Keratinocyte (primary cell): ENCODE measurements around the gene PDE9A. TPM values are rescaled to one million over a fixed set of nuclear protein-coding genes. Genes with fewer than 3 reads are reported as not detected.

Experiments
- DNase-seq: peaks from one replicate; pipeline ENCODE4 v3.0.0-alpha.2; 2011; ENCODE audit warnings: low read depth, missing footprints, low spot score
- FAIRE-seq: peaks from 2 replicates; lab custom pipeline; 2011; peaks lifted over from hg19 to GRCh38; lab: Jason Lieb, UNC
- H2AFZ ChIP-seq: 2 replicates; pipeline ENCODE4 v1.6.0; 2012; ENCODE audit warnings: low read length, control low read depth, inconsistent platforms; ENCODE audit not compliant: control insufficient read depth
- H3K27ac ChIP-seq: 2 replicates; pipeline ENCODE4 v1.5.1; 2011; ENCODE audit warnings: low read length; ENCODE audit not compliant: control insufficient read depth, insufficient read depth
- H3K27me3 ChIP-seq: 3 replicates; pipeline ENCODE4 v1.6.0; 2011; ENCODE audit warnings: low read length; ENCODE audit not compliant: control insufficient read depth, insufficient read depth; ENCODE audit errors: extremely low read depth
- H3K36me3 ChIP-seq, 2 experiments: 2 replicates in 1 of 2; 3 replicates in 1 of 2; pipeline ENCODE4 v1.5.1; 2011; ENCODE audit warnings: low read length in 2 of 2, mild to moderate bottlenecking in 1 of 2; ENCODE audit not compliant: control insufficient read depth in 2 of 2, insufficient read depth in 2 of 2; ENCODE audit errors: extremely low read depth in 1 of 2
- H3K4me1 ChIP-seq: 3 replicates; pipeline ENCODE4 v1.5.1; 2011; ENCODE audit warnings: low read length; ENCODE audit not compliant: control insufficient read depth, insufficient read depth; ENCODE audit errors: extremely low read depth
- H3K4me2 ChIP-seq: 3 replicates; pipeline ENCODE4 v1.6.0; 2011; ENCODE audit warnings: low read depth, low read length; ENCODE audit not compliant: control insufficient read depth, insufficient read depth; ENCODE audit errors: extremely low read depth
- H3K4me3 ChIP-seq, 3 experiments: fragments of 200-600 bp in 1 of 3; sonication (generic) in 1 of 3; 2 replicates in 2 of 3; 3 replicates in 1 of 3; pipeline ENCODE4 v1.5.1; 2011 to 2016; ENCODE audit warnings: low read length in 3 of 3, mild to moderate bottlenecking in 3 of 3, control low read depth in 2 of 3, inconsistent platforms in 1 of 3, low read depth in 1 of 3, mixed read lengths in 1 of 3, mixed run types in 1 of 3, moderate library complexity in 1 of 3; ENCODE audit not compliant: control insufficient read depth in 2 of 3, insufficient read depth in 2 of 3; ENCODE audit errors: extremely low read depth in 1 of 3
- H3K79me2 ChIP-seq: 2 replicates; pipeline ENCODE4 v1.6.0; 2012; ENCODE audit warnings: low read length; ENCODE audit not compliant: control insufficient read depth, insufficient read depth
- H3K9ac ChIP-seq: 3 replicates; pipeline ENCODE4 v1.6.0; 2011; ENCODE audit warnings: low read length; ENCODE audit not compliant: control insufficient read depth, insufficient read depth; ENCODE audit errors: extremely low read depth
- H3K9me1 ChIP-seq: 3 replicates; pipeline ENCODE4 v1.6.0; 2011; ENCODE audit warnings: low read length; ENCODE audit not compliant: control insufficient read depth, insufficient read depth; ENCODE audit errors: extremely low read depth
- H3K9me3 ChIP-seq: 2 replicates; pipeline ENCODE4 v1.5.1; 2012; ENCODE audit warnings: low read depth, low read length; ENCODE audit not compliant: control insufficient read depth
- H4K20me1 ChIP-seq: 3 replicates; pipeline ENCODE4 v1.6.0; 2011; ENCODE audit warnings: low read length; ENCODE audit not compliant: control insufficient read depth, insufficient read depth; ENCODE audit errors: extremely low read depth
- EZH2 ChIP-seq: IDR thresholded peaks from one replicate; pipeline ENCODE4 v1.6.1; 2012; ENCODE audit warnings: inconsistent platforms, mild to moderate bottlenecking, low read length, moderate library complexity
- dilution Hi-C: fragments of 300-500 bp; cut with MboI; formaldehyde crosslinking; loops from one replicate; pipeline ENCODE4 v1.7.0; 2020; ENCODE audit warnings: low sequenced_read_pairs; ENCODE audit not compliant: extremely low pct_ligation_motif_present
- polyA plus RNA-seq, 5 experiments: library from polyadenylated mRNA; depleted of rRNA in 3 of 5; stranded (reverse) in 3 of 5; stranded (forward) in 1 of 5; unstranded in 1 of 5; fragments of >200 nt; gene quantifications; 1 replicate in 1 of 5; 2 replicates in 3 of 5; 3 replicates in 1 of 5; pipeline versions ENCODE4 v1.2.1 to v1.2.3, GENCODE V29; 2011 to 2012; ENCODE audit warnings: missing spikeins in 2 of 5, low read depth in 1 of 5, low replicate concordance in 1 of 5
- TF ChIP-seq, protein P1 (sequence below), 3 experiments: IDR thresholded peaks in 1 of 3; conservative IDR thresholded peaks in 1 of 3; optimal IDR thresholded peaks in 1 of 3; 2 replicates in 2 of 3; 3 replicates in 1 of 3; pipeline versions ENCODE3 to v1.5.1; 2011; ENCODE audit warnings: low read length in 3 of 3, mild to moderate bottlenecking in 3 of 3, moderate library complexity in 2 of 3, control low read depth in 1 of 3, inconsistent platforms in 1 of 3; ENCODE audit not compliant: insufficient read depth in 2 of 3; ENCODE audit errors: extremely low read depth in 1 of 3

PDE9A gene
- polyA plus RNA-seq, 1 donor (not counting 4 experiments of a cell fraction or from before 2014, with no cell fraction given), result 0.13 TPM

- H3K9ac ChIP-seq, result no peak overlapping the region
- H3K4me1 ChIP-seq, result no peaks in the 10 kb centered on the region
- H2AFZ ChIP-seq, result no peak overlapping the region
- H3K4me2 ChIP-seq, result no peak overlapping the region
- H3K9me1 ChIP-seq, result no peaks in the 10 kb centered on the region
- H3K9me3 ChIP-seq, result no peaks in the 10 kb centered on the region
- no peaks in the 10 kb centered on the region for H3K79me2 ChIP-seq
- H3K36me3 ChIP-seq, result no peaks in the 10 kb centered on the region
- peaks cover 16% of the 10 kb centered on the region for H3K27me3 ChIP-seq
- no peak overlapping the region for H3K27ac ChIP-seq
- no peak for TF ChIP-seq EZH2
- dilution Hi-C loops, result no loop called here
- DNase-seq, result no peak
- no peaks in the 10 kb centered on the region for H4K20me1 ChIP-seq
- no peak for FAIRE-seq
- H3K4me3 ChIP-seq, result no peak overlapping the region
Measured at GRCh38 chr21:42747746-42748351, 94.4 kb downstream of the PDE9A start.

- H3K9me1 ChIP-seq, result no peaks in the 10 kb centered on the region
- H4K20me1 ChIP-seq, result no peaks in the 10 kb centered on the region
- no peaks in the 10 kb centered on the region for H3K4me1 ChIP-seq
- dilution Hi-C loops, result no loop called here
- no peak overlapping the region for H3K4me3 ChIP-seq
- H3K36me3 ChIP-seq, result no peaks in the 10 kb centered on the region
- H2AFZ ChIP-seq, result no peak overlapping the region
- H3K4me2 ChIP-seq, result no peak overlapping the region
- H3K79me2 ChIP-seq, result no peaks in the 10 kb centered on the region
- DNase-seq (no peak), FAIRE-seq (no peak)
- no peak for TF ChIP-seq EZH2
- TF ChIP-seq, protein P1, sequence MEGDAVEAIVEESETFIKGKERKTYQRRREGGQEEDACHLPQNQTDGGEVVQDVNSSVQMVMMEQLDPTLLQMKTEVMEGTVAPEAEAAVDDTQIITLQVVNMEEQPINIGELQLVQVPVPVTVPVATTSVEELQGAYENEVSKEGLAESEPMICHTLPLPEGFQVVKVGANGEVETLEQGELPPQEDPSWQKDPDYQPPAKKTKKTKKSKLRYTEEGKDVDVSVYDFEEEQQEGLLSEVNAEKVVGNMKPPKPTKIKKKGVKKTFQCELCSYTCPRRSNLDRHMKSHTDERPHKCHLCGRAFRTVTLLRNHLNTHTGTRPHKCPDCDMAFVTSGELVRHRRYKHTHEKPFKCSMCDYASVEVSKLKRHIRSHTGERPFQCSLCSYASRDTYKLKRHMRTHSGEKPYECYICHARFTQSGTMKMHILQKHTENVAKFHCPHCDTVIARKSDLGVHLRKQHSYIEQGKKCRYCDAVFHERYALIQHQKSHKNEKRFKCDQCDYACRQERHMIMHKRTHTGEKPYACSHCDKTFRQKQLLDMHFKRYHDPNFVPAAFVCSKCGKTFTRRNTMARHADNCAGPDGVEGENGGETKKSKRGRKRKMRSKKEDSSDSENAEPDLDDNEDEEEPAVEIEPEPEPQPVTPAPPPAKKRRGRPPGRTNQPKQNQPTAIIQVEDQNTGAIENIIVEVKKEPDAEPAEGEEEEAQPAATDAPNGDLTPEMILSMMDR (optimal IDR thresholded peaks at IDR 0.05 in 1 of 3, IDR thresholded peaks at IDR 0.05 in 1 of 3, conservative IDR thresholded peaks at IDR 0.05 in 1 of 3; ENCODE audit: extremely low read depth in 1 of 3, insufficient read depth in 2 of 3, low read length in 3 of 3), result no peak
- no peak overlapping the region for H3K9ac ChIP-seq
- H3K9me3 ChIP-seq, result no peaks in the 10 kb centered on the region
- no peak overlapping the region for H3K27ac ChIP-seq
- peaks cover 14% of the 10 kb centered on the region for H3K27me3 ChIP-seq
Measured at GRCh38 chr21:42748620-42749176, 95.3 kb downstream of the PDE9A start.
